GM12875 (cell line): ENCODE measurements around the gene DYNLL1.

Source experiments
- H3K4me3 ChIP-seq: one replicate; pipeline ENCODE4 v1.5.1; 2011; ENCODE audit warnings: low read depth, low read length, control low read depth
- TF ChIP-seq, protein P1 (sequence below): IDR thresholded peaks from 2 replicates; pipeline ENCODE4 v1.5.1; 2011; ENCODE audit warnings: low read depth, mild to moderate bottlenecking, control low read depth, inconsistent platforms, low read length, moderate library complexity, borderline replicate concordance; ENCODE audit not compliant: insufficient read depth

The DYNLL1 gene

DNA sequence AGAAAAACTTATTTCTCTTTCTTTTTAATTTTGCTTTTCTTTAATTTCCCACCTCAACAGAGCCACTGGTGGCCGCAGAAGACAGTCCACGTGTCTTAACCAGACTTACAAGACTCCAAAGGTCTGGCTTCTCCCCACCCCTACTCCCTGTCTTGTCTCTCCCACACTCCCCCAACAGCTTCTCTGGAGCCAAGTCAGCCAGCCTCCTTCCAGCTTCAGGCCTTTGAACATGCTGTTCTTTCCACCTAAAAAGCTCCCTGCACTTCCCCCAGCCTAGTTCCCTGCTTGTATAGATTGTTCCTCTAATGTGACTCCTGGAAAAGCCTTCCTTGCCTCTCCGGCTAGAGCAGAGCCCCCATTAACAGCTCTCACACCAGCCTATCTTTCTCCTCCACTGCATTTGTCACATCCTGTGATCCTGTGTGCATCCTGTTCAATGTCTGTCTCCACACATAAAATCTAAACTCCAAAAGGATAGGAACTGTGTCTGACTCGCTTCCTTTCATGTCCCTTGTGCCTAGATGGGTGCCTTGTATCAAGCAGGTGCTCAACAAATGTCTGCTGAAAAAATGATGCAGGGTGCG is 7.8 kb upstream of the DYNLL1 start:
- TF ChIP-seq, protein P1, sequence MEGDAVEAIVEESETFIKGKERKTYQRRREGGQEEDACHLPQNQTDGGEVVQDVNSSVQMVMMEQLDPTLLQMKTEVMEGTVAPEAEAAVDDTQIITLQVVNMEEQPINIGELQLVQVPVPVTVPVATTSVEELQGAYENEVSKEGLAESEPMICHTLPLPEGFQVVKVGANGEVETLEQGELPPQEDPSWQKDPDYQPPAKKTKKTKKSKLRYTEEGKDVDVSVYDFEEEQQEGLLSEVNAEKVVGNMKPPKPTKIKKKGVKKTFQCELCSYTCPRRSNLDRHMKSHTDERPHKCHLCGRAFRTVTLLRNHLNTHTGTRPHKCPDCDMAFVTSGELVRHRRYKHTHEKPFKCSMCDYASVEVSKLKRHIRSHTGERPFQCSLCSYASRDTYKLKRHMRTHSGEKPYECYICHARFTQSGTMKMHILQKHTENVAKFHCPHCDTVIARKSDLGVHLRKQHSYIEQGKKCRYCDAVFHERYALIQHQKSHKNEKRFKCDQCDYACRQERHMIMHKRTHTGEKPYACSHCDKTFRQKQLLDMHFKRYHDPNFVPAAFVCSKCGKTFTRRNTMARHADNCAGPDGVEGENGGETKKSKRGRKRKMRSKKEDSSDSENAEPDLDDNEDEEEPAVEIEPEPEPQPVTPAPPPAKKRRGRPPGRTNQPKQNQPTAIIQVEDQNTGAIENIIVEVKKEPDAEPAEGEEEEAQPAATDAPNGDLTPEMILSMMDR: no peak
- H3K4me3 ChIP-seq: no peak overlapping the region

DNA sequence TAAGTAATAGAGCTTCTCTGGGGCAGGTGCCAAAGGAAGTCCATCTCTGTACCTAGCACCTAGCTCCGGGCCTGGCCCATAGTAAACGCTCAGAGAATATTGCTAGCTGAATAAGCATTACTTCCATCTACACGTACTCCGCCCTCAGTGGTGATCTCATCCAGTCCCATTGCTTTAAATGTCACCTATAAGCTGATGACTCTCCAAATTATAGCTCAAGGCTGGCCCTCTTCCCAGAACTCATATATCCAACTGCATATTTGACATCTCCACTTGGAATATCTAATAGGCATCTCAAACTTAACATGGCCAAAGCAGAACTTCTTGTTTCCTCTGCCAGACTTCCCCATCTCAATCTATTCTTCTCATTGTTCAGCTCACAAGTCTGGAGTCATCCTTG is 6.9 kb upstream of the DYNLL1 start:
- no peak overlapping the region for H3K4me3 ChIP-seq
- TF ChIP-seq, protein P1: no peak

DNA sequence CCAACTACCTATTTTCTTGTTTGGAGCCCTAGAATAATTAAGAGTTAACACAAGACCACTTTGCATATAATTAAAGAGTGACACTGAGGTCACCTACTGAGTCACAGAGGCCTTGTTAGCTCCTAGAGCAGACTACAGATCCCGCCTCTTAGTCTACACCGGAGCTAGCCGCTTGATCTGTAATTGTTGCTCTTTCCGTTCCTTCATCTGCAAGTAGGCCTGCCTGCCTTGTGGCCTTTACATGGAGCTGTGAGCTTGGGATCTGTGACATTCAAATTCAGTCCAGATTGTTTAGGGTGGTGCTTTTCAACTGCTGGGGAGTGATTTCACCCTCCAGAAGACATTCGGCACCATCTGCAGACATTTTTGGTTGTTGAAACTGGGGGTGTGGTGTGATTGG is 5.6 kb upstream of the DYNLL1 start:
- TF ChIP-seq, protein P1: no peak
- no peak overlapping the region for H3K4me3 ChIP-seq

DNA sequence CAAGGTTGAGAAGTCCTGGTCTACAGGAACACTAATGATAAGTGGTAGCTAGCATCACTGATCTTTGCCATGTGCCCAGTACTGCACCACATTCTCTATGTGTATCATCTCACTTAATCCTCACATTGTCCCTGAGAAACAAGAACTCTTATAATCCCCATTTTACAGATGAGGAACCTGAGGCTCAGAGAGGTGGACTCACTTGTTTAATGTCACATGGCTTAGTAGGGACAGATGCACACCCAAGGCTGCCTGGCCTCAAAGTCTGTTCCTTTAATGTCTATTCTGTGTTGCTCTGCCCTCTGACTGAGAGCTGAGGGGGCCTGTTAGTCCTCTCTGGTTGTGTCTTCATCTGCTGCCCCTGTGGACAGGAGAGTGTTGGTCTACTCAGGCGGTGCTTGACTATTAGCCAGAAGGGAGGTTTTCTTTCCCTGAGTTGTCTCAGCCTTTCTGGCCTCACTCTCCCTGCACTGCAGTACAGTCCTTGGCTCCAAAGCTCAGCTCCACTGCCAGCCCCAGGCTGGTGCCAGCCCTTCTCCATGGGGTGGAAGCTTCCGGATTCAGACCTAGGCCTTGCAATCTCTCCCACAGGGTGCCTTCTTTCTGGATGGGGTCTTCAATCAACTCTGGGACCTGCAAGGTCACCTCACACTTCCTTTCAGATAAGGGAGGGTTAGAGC is 4.9 kb upstream of the DYNLL1 start:
- H3K4me3 ChIP-seq: no peak overlapping the region
- TF ChIP-seq, protein P1: no peak

DNA sequence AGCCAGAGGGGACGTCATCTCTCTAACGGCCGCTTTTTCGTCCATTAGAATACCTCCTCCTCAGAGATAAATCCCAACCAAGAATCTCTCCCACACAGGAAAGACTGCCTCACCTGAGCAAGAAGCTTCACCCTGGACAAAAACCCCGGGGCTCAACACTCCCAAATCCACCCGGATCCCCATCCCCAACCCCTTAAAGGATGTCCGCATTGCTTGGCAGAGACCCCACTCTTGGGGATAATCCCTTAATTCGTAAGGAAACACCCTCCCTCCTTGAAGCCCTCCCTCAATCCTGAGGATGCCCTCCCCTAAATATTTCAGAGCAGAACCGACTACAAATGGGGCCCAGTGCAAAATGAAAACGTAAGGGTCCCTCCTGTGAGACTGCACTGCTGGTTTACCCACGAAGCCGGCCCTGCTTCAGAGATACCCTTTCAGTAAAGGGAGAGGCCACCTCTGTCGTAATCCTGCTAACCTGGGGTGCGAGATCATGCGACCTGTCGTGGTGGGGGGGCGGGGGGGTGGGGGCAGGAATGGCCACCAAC is 655 bp upstream of the DYNLL1 start:
- TF ChIP-seq, protein P1: no peak
- peak overlapping the region; percentile 87 for H3K4me3 ChIP-seq

DNA sequence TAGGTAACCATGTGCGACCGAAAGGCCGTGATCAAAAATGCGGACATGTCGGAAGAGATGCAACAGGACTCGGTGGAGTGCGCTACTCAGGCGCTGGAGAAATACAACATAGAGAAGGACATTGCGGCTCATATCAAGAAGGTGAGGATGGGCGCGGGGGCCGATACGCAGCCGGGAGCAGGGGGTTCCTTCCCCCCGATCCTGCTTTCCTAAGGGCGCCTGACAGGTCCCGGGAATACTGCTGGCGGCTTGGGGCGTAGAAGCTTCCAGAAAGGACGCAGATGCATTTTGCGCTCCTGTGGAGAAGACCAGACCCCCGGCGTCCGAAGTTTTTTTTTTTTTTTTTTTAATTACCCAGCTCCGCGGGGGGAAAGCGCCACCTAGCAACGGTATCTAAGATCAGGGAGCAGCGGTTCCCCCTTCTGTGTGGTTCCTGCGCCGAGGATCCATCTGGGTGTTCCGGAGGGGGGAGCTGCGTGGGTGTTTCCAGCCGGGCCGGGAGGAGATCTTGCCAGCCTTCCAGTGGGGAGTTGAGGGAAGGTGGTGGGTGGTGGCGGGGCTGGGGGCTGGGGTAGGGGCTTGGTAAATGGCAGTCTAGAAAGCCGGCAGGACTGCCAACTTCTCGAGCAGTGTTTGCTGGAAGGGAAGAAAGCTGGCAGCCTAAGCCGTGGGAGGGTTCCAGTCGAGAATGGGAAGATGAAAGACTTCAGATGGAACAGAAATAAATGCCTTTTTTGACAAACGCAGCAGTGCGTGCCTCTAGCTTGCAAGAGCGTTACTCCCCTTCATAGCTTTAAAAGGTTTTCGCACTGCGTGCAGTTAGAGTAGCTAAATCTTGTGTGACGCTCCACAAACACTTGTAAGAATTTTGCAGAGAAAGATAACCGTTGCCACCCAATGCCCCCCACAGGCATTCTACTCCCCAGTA is 764 bp downstream of the DYNLL1 start:
- TF ChIP-seq, protein P1: no peak
- H3K4me3 ChIP-seq: peak overlapping the region; percentile 87
